ENCODE data around the gene KDM2A.
"Not testable (repeated sequence)": the region's sequence is repeated elsewhere in the genome, so short reads cannot be mapped to it uniquely, and the experiment has no call there.

The KDM2A gene

GRCh38 chr11:67126243-67126642 is 7.2 kb downstream of the KDM2A start:
- not testable (repeated sequence) for H3K4me1 ChIP-seq (ENCODE audit: control insufficient read depth in 2 of 2, insufficient read depth in 1 of 2, low read depth in 1 of 2, low read length in 2 of 2); H3K9ac ChIP-seq (ENCODE audit: low read depth, low read length, poor library complexity); H3K4me2 ChIP-seq (ENCODE audit: insufficient read depth, low read length, poor library complexity, severe bottlenecking); H3K79me1 ChIP-seq (ENCODE audit: low read depth, low read length); H2AK5ac ChIP-seq (ENCODE audit: low read depth, low read length); H2BK15ac ChIP-seq (ENCODE audit: low read length); DNase-seq (ENCODE audit: low spot score); H2BK120ac ChIP-seq (ENCODE audit: low read depth, low read length); H3K9me3 ChIP-seq (replicated peaks in 1 of 2; ENCODE audit: control insufficient read depth in 2 of 2, insufficient read depth in 1 of 2, low read depth in 1 of 2, low read length in 2 of 2); H2BK12ac ChIP-seq (ENCODE audit: low read length); H3K14ac ChIP-seq (ENCODE audit: low read length); H3K4me3 ChIP-seq (ENCODE audit: low read length in 2 of 2); H3K23ac ChIP-seq (ENCODE audit: low read depth, low read length, poor library complexity); H3K4ac ChIP-seq (ENCODE audit: low read length); H2BK5ac ChIP-seq (ENCODE audit: low read length); H3K27ac ChIP-seq (replicated peaks; ENCODE audit: low read length); H3K27me3 ChIP-seq (ENCODE audit: control insufficient read depth in 3 of 3, insufficient read depth in 3 of 3, low read depth in 1 of 3, low read length in 3 of 3); H4K91ac ChIP-seq (ENCODE audit: low read depth, low read length, poor library complexity); H2AFZ ChIP-seq (ENCODE audit: low read length); H4K8ac ChIP-seq (ENCODE audit: low read depth, low read length); H3K18ac ChIP-seq (ENCODE audit: low read length)
- no CpG with 5 or more reads among the region's 8 CpGs for WGBS, 2 donors (ENCODE audit: extremely low coverage in 2 of 2, insufficient read length in 2 of 2, insufficient replicate concordance in 1 of 2)
- peaks cover 5 to 64% of the 10 kb centered on the region in 2 donors for H3K36me3 ChIP-seq (replicated peaks in 1 of 2; ENCODE audit: control insufficient read depth in 2 of 2, insufficient read depth in 2 of 2, low read length in 2 of 2)

DNA sequence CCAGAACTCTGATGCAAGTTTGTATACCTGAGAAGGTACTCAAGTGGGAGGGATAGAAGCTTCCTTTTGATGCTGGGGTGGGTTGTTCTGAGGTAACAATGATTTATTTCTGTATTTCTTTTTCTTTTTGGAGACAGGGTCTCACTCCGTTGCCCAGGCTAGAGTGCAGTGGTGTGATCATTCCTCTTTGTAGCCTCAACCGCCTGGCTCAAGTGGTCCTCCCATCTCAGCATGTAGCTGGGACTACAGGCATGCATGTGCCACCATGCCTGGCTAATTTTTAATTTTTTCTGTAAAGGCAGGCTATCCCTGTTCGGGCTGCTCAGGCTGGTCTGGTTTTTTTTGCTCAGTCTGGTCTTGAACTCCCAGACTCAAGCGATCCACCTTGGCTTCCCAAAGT is 7.9 kb downstream of the KDM2A start:
- Histone ChIP-seq H3K9ac (ENCODE audit: low read depth, low read length, poor library complexity) (no peak overlapping the region), H4K8ac (ENCODE audit: low read depth, low read length) (no peak overlapping the region)
- WGBS, 2 donors (ENCODE audit: extremely low coverage in 2 of 2, insufficient read length in 2 of 2, insufficient replicate concordance in 1 of 2) = no CpG with 5 or more reads among the region's 4 CpGs

DNA sequence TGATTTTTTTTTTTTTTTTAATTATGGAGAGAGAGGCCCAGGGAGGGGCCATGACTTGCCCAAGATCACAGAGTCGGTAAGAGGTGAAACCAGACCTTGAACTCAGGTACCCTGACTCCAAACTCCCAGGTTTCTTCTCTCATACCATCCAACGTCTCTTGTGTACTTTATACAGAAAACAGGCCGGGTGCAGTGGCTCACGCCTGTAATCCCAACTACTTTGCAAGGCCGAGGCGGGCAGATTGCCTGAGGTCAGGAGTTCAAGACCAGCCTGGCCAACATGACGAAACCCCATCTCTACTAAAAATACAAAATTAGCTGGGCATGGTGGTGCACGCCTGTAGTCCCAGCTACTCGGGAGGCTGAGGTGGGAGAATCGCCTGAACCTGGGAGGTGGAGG is 11.8 kb downstream of the KDM2A start:
- not testable (repeated sequence) for H3K14ac ChIP-seq (ENCODE audit: low read length)

More for the DNA sequence above, 7.9 kb downstream of the KDM2A start:
- H2AK5ac ChIP-seq (ENCODE audit: low read depth, low read length) = no peak overlapping the region
- H2BK5ac ChIP-seq (ENCODE audit: low read length) = no peak overlapping the region
- H3K9me3 ChIP-seq (replicated peaks in 1 of 2; ENCODE audit: control insufficient read depth in 2 of 2, insufficient read depth in 1 of 2, low read depth in 1 of 2, low read length in 2 of 2) = no peaks in the 10 kb centered on the region
- no peak overlapping the region for H2BK120ac ChIP-seq (ENCODE audit: low read depth, low read length)
- peaks cover 5 to 68% of the 10 kb centered on the region in 2 donors for H3K36me3 ChIP-seq (replicated peaks in 1 of 2; ENCODE audit: control insufficient read depth in 2 of 2, insufficient read depth in 2 of 2, low read length in 2 of 2)
- H4K91ac ChIP-seq (ENCODE audit: low read depth, low read length, poor library complexity) = no peak overlapping the region
- H3K27me3 ChIP-seq (ENCODE audit: control insufficient read depth in 3 of 3, insufficient read depth in 3 of 3, low read depth in 1 of 3, low read length in 3 of 3) = no peaks in the 10 kb centered on the region
- H3K14ac ChIP-seq (ENCODE audit: low read length) = no peak overlapping the region
- H2BK15ac ChIP-seq (ENCODE audit: low read length) = no peak overlapping the region
- no peak overlapping the region for H2AFZ ChIP-seq (ENCODE audit: low read length)
- H3K27ac ChIP-seq (replicated peaks; ENCODE audit: low read length) = no peak overlapping the region
- no peak for DNase-seq (ENCODE audit: low spot score)
- H3K79me1 ChIP-seq (ENCODE audit: low read depth, low read length) = peaks cover 4% of the 10 kb centered on the region
- no peak overlapping the region for H3K18ac ChIP-seq (ENCODE audit: low read length)
- H3K4me1 ChIP-seq (ENCODE audit: control insufficient read depth in 2 of 2, insufficient read depth in 1 of 2, low read depth in 1 of 2, low read length in 2 of 2) = peaks cover 0 to under 1% of the 10 kb centered on the region in 2 donors
- H2BK12ac ChIP-seq (ENCODE audit: low read length) = no peak overlapping the region
- H3K4ac ChIP-seq (ENCODE audit: low read length) = no peak overlapping the region
- no peak overlapping the region for H3K4me3 ChIP-seq (ENCODE audit: low read length in 2 of 2)
- no peak overlapping the region for H3K4me2 ChIP-seq (ENCODE audit: insufficient read depth, low read length, poor library complexity, severe bottlenecking)
- no peak overlapping the region for H3K23ac ChIP-seq (ENCODE audit: low read depth, low read length, poor library complexity)

DNA sequence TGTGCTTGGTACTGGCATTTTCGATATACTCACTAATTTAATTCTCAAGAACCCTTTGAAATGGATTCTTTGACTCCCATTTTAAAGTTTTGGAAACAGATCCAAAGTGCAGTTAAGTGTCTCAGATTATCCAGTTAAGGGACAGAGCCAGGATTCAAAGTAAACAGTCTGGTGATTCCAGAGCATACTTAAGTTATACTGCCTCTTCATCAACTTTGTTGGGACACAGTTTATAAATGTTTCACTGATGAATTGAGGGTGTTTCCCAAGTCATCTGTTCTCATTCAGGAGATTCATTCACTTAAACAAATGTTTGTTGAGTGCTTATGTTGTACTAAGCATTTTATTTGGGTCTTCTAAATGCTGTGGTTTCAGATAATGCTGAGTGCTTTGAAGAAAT is 17.1 kb downstream of the KDM2A start:
- no CpG with 5 or more reads among the region's 1 CpG for WGBS, 2 donors (ENCODE audit: extremely low coverage in 2 of 2, insufficient read length in 2 of 2, insufficient replicate concordance in 1 of 2)
- Histone ChIP-seq H3K36me3 (replicated peaks in 1 of 2; ENCODE audit: control insufficient read depth in 2 of 2, insufficient read depth in 2 of 2, low read length in 2 of 2) (peaks cover 11 to 95% of the 10 kb centered on the region in 2 donors), H3K4me1 (ENCODE audit: control insufficient read depth in 2 of 2, insufficient read depth in 1 of 2, low read depth in 1 of 2, low read length in 2 of 2) (no peaks in the 10 kb centered on the region)

More for the DNA sequence above, 11.8 kb downstream of the KDM2A start:
- H2BK120ac ChIP-seq (ENCODE audit: low read depth, low read length); H3K27ac ChIP-seq (replicated peaks; ENCODE audit: low read length); H3K4me2 ChIP-seq (ENCODE audit: insufficient read depth, low read length, poor library complexity, severe bottlenecking); H2BK12ac ChIP-seq (ENCODE audit: low read length); H2AK5ac ChIP-seq (ENCODE audit: low read depth, low read length); H3K79me1 ChIP-seq (ENCODE audit: low read depth, low read length); DNase-seq (ENCODE audit: low spot score); H3K4me1 ChIP-seq (ENCODE audit: control insufficient read depth in 2 of 2, insufficient read depth in 1 of 2, low read depth in 1 of 2, low read length in 2 of 2); H3K18ac ChIP-seq (ENCODE audit: low read length); H3K4ac ChIP-seq (ENCODE audit: low read length); H3K27me3 ChIP-seq (ENCODE audit: control insufficient read depth in 3 of 3, insufficient read depth in 3 of 3, low read depth in 1 of 3, low read length in 3 of 3); H2BK15ac ChIP-seq (ENCODE audit: low read length); H4K8ac ChIP-seq (ENCODE audit: low read depth, low read length); H3K9me3 ChIP-seq (replicated peaks in 1 of 2; ENCODE audit: control insufficient read depth in 2 of 2, insufficient read depth in 1 of 2, low read depth in 1 of 2, low read length in 2 of 2); H4K91ac ChIP-seq (ENCODE audit: low read depth, low read length, poor library complexity); H3K4me3 ChIP-seq (ENCODE audit: low read length in 2 of 2); H2AFZ ChIP-seq (ENCODE audit: low read length); H3K9ac ChIP-seq (ENCODE audit: low read depth, low read length, poor library complexity); H2BK5ac ChIP-seq (ENCODE audit: low read length); H3K23ac ChIP-seq (ENCODE audit: low read depth, low read length, poor library complexity): not testable (repeated sequence)
- no CpG with 5 or more reads among the region's 10 CpGs for WGBS, 2 donors (ENCODE audit: extremely low coverage in 2 of 2, insufficient read length in 2 of 2, insufficient replicate concordance in 1 of 2)
- H3K36me3 ChIP-seq (replicated peaks in 1 of 2; ENCODE audit: control insufficient read depth in 2 of 2, insufficient read depth in 2 of 2, low read length in 2 of 2) = peaks cover 10 to 83% of the 10 kb centered on the region in 2 donors

More for the DNA sequence above, 17.1 kb downstream of the KDM2A start:
- Histone ChIP-seq H2AFZ (ENCODE audit: low read length) (no peak overlapping the region), H3K27ac (replicated peaks; ENCODE audit: low read length) (no peak overlapping the region), H3K18ac (ENCODE audit: low read length) (no peak overlapping the region), H2BK12ac (ENCODE audit: low read length) (no peak overlapping the region), H2AK5ac (ENCODE audit: low read depth, low read length) (no peak overlapping the region), H3K4me3 (ENCODE audit: low read length in 2 of 2) (no peak overlapping the region), H3K27me3 (ENCODE audit: control insufficient read depth in 3 of 3, insufficient read depth in 3 of 3, low read depth in 1 of 3, low read length in 3 of 3) (no peaks in the 10 kb centered on the region), H3K9ac (ENCODE audit: low read depth, low read length, poor library complexity) (no peak overlapping the region), H3K4me2 (ENCODE audit: insufficient read depth, low read length, poor library complexity, severe bottlenecking) (no peak overlapping the region), H3K14ac (ENCODE audit: low read length) (no peak overlapping the region), H2BK15ac (ENCODE audit: low read length) (no peak overlapping the region), H3K23ac (ENCODE audit: low read depth, low read length, poor library complexity) (no peak overlapping the region), H3K4ac (ENCODE audit: low read length) (no peak overlapping the region), H2BK5ac (ENCODE audit: low read length) (no peak overlapping the region), H4K8ac (ENCODE audit: low read depth, low read length) (no peak overlapping the region), H3K9me3 (replicated peaks in 1 of 2; ENCODE audit: control insufficient read depth in 2 of 2, insufficient read depth in 1 of 2, low read depth in 1 of 2, low read length in 2 of 2) (peaks cover 0 to 2% of the 10 kb centered on the region in 2 donors), H2BK120ac (ENCODE audit: low read depth, low read length) (no peak overlapping the region), H3K79me1 (ENCODE audit: low read depth, low read length) (peaks cover 6% of the 10 kb centered on the region), H4K91ac (ENCODE audit: low read depth, low read length, poor library complexity) (no peak overlapping the region)
- DNase-seq (ENCODE audit: low spot score) = no peak
